NCI-H526 (cell line): ENCODE measurements around the gene MYOZ1.
A peak's percentile ranks its signal among the peaks of the same experiment; 100 is the strongest.

Experiments
- DNase-seq, 2 experiments: peaks; one replicate each; lab custom pipeline; 2025; lab: John Stamatoyannopoulos, UW

The MYOZ1 gene

DNA sequence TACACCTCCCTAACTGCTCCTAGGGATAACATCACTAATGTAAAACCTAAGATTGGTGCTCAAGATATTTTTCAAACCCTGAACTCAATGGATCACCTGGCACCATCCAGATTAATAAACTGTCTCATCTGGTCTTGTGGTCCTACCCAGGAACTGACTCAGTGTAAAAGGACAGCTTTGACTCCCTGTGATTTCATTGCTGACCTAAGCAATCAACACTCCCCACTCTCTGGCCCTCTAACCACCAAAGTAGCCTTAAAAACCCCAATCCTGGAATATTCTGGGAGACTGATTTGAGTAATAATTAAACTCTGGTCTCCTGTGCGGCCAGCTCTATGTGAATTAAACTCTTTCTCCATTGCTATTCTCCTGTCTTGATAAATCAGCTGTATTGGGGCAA lies 43.9 kb downstream of the MYOZ1 start:
- no peak for DNase-seq

DNA sequence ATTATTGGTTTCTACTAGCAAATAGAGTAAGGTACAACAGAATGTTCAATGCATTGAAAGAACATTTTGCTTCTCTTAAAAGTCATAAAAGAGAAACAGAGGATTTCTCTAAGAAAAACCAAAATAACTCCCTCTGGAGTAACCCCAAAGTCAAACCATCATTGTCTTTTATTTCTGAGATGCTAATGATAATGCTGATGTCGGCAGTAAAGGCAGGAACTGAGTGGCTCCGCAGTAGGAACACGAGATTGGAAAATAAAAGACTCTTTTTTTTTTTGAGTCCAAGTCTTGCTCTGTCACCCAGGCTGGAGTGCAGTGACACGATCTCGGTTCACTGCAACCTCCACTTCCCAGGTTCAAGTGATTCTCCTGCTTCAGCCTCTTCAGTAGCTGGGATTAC lies 47.5 kb downstream of the MYOZ1 start:
- no peak for DNase-seq

DNA sequence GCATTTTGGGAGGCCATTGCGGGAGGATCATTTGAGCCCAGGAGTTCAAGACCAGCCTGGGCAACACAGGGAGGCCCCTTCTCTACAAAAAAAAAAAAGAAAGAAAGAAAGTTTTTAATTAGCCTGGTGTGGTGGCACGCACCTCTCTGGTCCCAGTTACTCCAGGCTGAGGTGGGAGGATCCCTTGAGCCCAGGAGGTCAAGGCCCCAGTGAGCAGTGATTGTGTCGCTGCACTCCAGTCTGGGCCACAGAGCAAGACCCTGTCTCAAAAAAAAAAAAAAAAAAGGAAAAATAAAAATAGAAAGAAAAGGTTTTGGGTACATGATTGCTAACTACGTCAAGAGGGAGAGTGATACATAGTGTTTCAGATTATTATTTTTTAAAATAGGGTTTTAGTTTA lies 48.2 kb downstream of the MYOZ1 start:
- DNase-seq: no peak

DNA sequence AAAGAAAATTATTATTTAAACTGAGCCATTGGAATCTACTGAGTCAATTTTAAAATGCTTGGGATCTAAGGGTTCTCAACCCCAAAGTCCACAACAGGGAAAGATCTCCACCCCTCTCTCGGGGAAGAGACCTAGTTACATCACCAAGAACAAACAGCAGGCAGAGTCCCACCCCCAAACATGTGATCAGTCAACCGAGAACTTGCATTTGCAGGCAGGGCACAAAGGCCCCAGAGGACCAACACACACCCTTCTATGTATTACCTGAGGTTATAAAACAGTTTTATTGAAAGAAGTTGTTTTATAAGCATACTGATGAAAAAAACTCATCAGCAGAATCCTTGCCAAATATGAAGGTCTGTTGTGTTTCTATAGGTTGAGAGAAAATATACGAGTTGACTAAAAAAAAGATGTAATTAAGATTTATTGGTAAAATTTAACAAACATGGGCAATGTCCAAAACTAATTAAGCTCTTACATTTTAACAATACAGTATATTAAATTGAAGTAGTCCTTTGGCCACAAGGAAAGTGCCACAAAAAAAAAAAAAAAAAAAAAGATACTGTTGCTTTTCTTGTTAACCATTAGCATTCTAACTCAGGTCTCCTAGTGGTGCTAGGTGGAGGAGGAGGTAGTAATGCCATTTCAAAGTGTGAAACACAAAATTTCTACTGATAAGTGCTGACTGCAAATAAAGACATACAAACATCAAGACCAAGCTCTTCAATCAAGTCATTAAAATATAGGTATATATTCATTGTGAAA lies 49.2 kb downstream of the MYOZ1 start:
- DNase-seq: peak; percentile 43 to 69

DNA sequence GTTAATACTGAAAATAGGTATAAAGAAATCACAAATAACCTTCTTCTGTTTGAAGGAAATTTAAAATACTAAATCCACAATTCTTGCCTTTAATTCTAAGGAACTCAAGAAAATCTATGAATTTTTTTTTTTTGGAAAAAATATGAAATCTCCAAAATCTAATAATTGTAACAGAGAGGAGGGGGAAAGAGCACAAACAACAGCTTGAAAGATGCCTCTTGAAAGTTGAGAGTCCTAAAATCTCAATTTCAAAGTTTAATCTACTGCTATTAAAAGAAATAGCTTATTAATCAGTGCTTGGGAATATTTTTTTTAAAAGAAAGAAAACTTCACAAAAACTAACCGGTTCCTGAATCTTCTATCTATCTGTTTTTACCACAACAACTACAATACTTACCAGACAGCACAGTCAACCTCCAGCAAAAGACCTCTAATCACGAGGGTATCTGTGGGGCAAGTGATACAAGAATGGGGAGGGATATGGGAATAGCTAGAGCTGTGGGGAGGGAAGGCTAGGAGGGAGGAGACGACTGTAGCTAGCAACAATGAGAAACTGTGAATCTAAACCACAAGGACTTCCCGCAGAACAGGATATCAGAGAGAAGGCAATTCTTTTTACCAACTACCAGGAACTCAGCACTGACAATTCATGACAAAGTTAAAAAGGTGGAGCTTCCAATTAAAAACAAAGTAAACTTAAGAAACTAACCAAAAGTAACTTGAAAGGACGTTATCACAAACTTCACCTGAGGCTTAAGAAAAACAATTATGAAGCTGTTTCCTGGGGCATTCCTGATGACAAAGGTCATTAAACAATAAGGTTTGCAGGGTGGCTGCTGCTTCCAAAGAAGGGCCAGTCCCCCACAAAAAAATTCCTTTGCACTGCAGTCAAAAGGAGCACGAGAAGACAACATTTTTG lies 50.1 kb downstream of the MYOZ1 start, which contains the start of gene USP54:
USP54 (minus strand) TSS at position 462 of the 919 bp plus-strand sequence. CDS start 15,684 bp downstream, outside the sequence.
- peak in 1 of 2 experiments; percentile 13 for DNase-seq

DNA sequence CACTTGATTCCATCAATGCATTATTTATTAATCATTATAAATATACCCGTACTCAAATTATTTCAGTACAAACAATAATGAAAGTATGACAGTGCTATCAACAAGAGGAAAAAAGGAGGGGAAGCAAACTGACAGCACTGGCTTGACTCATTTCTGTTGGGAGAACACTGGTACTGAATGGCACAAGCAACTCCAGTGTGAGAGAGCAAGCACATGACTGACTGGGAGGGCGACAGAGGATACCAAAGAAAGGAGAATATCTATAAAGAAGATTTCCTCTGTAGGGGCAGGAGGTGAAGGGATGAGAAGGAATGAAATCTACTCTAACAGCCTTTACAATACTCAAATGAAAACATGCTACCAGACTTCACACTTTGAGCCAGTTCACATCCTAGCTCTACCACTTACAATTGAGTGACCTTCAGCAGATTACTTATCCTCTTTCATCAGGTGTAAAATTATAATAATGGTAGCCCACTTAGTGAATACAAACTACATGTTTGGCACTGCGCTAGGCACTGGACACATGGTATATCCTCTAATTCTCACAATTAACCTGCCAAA lies 51.6 kb downstream of the MYOZ1 start:
- DNase-seq: no peak

DNA sequence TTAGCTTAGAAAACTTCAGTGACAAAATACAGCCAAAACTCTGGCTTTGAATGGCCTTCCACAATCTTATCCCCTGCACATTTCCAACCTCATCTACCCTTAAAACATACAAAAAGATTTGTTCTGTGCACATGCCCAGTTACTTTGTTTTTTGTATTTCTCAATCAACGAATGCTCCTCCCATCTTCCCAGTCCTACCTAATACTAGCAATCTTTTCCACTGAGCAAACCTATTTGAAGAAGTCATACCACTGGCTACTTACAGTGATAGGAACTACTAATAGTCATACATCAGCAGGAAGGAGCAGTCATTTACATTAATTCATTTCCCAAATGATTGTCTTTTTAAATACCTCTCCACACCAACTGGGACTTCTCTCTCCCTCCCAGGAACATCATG lies 52.6 kb downstream of the MYOZ1 start:
- no peak for DNase-seq

DNA sequence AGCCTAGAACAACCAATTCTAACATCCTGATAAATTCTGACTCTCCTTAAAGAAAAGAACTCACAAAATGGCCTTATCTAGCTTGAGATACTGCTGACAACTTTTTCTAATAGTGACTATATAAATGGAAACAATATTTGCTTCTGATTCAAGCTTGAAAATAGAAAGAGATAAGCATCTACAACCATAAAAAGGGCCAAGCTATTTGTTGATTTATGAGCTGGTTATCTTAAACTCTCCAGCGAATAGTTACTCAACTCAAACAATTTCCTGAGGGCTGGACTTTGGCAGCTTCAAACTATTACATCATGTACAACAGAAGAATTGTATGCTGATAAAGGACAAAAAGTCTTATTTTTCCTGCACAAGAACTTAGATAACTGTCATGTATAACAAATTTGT lies 54.7 kb downstream of the MYOZ1 start:
- no peak for DNase-seq

DNA sequence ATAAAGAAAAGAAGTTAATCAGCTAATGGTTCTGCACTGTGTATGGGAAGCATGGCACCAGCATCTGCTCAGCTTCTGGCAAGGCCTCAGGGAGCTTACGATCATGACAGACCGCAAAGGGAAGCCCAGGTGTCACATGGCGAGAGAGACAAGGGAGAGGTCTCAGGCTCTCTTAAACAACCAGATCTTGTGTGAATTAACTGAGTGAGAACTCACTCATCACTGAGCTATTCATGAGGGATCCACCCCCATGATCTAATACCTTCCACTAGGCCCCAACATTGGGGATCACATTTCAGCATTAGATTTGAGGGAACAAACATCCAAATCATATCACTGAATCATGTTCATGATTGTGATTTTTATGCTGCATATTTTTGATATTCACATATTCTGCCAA lies 55.9 kb downstream of the MYOZ1 start:
- DNase-seq: no peak

DNA sequence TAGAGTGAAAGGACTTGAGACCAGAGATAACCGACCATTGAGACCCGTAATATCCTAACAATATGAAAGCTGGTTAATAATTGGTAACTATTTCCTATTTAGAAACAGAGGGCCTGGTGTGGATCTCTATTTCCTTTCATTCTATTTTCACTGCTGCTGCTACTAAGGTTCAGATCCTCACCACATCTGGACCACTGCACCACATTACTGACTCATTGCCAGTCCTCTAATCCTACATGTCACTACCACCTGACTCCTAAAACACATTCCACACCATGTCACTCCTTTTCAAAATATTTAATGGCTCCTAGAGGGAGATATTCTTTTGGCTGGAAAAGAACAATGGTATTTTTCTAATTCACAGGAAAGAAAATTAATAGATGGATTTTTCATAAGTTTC lies 56.5 kb downstream of the MYOZ1 start:
- DNase-seq: no peak

DNA sequence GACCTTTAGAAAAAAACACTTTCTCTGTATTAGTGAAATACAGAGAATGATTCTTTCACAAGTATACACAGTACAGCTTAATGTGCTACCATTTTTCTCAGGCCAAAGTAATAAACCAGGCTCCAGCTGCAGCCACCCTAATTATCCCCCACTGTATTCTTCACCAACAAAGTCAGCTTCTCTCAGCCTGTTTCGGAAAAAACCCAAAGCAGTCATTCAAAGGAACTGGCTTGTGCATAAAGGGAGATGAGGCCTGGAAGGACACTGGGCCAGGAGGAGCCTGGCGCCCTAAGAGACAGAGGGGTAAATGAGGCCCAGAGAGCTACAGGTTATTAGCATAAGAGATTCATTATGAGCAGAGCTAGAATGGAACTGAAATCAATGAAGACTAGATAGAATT lies 59.4 kb downstream of the MYOZ1 start:
- DNase-seq: no peak
